IPS-NIHi7 (cell line): ENCODE measurements around the gene STAB1.

ENCODE experiments used
- DNase-seq: peaks from one replicate; pipeline ENCODE4 v3.0.0; 2012; ENCODE audit warnings: mixed read lengths; ENCODE audit errors: extremely low spot score

Gene STAB1

GRCh38 chr3:52483577-52484381, 11.4 kb upstream of the STAB1 start:
- no peak for DNase-seq

DNA sequence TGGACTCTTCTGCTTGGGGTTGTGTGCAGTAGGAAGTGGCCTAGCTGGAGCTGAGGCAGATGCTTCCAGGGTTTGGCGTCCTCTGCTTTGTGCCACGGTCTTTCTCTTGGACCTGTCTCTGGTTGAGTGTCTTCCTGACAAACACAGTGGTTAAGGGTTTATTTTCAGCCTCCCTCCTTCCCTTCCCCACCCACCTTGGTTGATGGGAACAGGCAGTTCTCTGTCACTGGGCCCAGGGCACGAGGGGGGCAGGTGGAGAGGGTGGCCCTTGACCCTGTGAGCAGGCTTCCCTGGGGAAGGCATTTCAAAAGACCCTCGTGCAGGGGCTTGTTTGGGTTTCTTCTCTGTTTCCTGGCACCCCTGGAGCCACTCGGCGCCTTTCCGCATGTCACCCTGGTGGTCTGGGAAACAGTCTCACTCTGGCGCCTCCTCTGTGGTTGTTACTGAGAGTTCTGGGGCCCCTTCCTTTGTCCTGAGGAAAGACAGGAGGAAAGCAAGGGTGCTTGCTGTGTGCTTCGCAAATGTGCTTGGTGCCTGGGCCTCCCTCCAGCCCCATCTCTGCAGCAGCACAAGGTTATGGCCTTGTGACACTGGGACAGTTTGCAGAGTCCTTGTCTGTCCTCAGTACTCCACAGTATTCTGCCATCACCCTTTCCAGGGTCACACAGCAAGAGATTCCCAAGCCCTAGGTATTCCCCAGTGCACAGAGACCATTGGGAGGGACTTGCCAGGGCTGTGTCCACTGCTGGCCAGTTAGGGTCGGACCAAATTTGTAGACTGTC, 10.3 kb upstream of the STAB1 start:
- DNase-seq, result no peak

- DNase-seq, result no peak
These were observed 7.9 kb upstream of the STAB1 start for GRCh38 chr3:52487050-52487787.

GRCh38 chr3:52487788-52488691, 7.1 kb upstream of the STAB1 start:
- DNase-seq, result no peak

GRCh38 chr3:52488746-52489145, 6.4 kb upstream of the STAB1 start:
- no peak for DNase-seq

DNA sequence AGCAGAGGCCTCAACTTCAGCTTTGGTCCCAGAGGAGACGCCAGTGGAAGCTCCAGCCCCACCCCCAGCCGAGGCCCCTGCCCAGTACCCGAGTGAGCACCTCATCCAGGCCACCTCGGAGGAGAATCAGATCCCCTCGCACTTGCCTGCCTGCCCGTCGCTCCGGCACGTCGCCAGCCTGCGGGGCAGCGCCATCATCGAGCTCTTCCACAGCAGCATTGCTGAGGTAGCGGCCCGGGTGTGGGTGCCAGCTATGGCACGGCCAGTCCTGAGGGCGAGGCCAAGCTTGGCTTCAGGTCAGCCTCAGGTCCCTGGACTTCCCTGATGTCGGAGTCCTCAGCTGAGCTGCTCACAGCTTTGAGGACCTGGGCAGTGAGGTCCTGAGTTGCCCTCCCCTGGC, 5.7 kb upstream of the STAB1 start:
- no peak for DNase-seq

DNA sequence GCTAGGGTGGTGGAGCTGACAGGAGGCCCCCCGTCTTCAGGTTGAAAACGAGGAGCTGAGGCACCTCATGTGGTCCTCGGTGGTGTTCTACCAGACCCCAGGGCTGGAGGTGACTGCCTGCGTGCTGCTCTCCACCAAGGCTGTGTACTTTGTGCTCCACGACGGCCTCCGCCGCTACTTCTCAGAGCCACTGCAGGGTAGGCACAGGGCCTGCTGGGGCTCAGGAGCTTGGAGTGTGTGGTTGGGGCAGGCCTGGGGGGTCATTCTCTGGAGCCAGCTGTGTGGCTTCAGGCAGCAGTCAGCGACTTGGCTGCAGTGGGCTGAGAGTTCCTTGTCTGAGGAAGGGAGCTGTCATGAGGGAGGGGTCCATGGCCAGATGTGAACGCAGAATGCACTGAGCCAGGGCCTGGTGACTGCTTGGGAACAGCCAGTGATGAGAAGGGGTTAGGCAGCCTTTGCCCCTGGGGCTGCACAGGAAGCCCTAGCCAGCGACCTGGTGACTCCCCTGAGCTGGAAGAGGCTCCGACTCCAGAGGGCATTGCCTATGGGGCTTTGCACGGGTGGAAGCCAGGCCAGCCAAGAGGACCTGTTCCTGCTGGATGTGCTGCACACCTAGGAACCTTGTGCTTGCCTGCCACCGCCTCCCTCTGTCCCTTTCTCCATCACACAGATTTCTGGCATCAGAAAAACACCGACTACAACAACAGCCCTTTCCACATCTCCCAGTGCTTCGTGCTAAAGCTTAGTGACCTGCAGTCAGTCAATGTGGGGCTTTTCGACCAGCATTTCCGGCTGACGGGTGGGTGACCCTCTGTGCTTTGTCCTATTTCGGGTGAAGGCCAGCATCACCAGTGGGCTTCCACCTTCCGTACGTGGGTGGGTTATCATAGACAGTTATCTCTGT, 4.9 kb upstream of the STAB1 start:
- no peak for DNase-seq

- DNase-seq, result no peak
These were observed 4.1 kb upstream of the STAB1 start for GRCh38 chr3:52490939-52491526.

GRCh38 chr3:52492059-52492458, 3.1 kb upstream of the STAB1 start:
- DNase-seq, result no peak

- DNase-seq, result no peak
These were observed 1.7 kb upstream of the STAB1 start for GRCh38 chr3:52493232-52494017.

- DNase-seq, result no peak
These were observed 693 bp upstream of the STAB1 start for GRCh38 chr3:52494445-52494844.

DNA sequence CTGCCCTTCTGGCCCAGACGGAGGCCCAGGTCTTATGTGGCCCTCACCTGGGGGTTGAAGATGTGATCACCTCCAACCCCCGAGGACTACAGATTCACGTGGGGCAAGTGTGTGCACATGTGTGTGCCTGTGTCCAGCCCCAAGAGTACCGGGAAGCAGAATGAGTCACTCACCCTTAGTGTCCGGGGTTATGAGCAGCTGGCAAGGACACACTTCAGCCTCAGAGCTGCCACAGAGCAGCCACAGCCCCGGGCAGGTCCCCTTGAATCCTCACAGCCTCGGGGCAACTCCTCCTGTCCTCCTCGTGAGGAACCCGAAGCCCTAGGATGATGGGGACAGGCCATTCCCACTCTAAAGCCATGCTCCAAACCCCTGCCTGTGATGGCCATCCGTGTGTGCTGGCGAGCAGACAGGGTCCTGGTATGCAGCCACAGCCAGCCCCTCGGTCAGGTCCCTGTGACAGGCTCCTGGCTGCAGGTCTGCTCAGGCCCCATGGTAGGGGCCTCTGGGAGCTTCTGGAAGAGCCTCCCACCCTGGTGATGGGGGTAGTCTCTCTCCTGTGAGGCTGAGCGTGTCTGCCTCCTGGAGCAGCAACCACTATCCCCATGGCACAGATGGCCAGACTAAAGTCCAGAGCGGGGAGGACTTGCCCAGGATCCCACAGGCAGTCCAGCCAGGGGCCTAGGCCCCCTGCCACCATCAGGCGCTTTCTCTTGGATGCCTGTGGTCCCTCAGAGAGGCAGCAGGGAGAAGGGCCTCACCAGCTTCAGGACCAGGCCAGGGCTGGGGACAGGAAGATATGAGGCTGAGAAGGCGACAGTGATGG, 852 bp downstream of the STAB1 start:
- no peak for DNase-seq

DNA sequence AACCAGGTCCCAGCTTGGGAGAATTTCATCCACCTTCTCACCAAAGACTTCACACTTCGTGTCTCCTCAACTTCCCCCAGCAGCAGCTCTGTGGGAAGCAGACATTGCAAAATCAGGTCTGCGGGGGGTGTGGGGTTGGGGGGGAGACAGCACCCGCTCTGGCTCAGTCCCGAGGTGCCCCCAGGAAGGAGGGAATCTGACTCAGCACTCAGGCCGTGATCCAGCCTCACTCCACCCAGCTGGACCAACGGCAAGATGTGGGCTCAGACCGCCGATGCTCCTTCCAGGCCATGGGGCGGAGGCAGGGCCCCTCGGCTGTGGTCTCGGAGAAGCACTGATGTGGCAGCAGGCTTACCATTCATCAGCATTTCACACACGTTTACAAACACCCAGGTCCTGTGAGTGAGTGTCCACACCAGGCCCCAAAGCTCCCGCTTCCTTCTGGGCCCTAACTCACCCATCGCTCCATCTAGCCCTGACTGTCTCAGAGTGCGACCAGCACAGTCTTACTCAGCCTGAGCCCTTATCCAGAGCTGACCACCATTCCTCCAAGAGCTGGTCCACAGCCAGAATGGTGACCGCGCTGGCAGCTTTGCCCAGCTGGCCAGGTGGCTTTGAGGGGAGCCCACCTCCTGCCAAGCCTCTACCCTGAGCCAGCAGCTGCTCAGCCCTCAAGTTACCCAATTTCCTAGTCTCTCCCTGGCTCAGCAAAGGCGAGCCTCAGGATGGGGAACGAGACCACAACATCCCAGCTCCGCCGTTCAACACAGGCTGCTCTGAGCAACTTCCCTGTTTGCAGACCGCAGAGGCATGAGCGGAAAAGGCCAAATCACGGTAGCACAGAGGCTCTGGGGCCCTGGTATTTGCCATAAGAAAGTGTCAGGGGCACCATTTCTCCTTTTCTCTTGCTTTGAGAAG, 3.3 kb downstream of the STAB1 start:
- DNase-seq, result no peak

DNA sequence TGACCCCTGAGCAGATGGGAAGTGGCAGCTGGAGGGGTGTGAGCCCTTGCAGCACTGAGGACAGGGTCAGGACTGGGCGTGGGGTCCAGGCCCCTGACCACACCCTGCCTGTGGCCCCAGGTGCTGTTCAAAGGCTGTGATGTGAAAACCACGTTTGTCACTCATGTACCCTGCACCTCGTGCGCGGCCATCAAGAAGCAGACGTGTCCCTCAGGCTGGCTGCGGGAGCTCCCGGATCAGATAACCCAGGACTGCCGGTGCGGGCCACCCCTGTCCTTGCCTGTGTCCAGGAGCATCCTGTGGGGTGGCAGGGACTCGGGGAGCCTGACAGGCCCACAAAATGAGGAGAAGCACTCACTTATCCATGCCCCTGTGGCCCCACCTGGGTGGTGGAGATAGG, 5.9 kb downstream of the STAB1 start:
- no peak for DNase-seq

DNA sequence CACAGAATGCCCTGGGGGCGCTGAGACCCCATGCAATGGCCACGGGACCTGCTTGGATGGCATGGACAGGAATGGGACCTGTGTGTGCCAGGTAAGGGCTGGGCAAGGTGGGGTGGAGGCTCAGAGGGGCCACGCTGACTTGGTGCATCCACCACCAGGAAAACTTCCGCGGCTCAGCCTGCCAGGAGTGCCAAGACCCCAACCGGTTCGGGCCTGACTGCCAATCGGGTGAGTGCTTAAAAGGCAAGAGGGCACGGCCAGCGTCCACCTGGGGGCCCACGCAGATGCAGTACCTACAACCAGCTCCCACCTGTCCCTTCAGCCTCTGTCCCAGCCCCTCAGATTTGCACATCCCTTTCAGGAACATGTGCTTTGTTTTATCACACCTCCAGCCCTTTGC, 6.9 kb downstream of the STAB1 start:
- no peak for DNase-seq

- DNase-seq, result no peak
These were observed 7.7 kb downstream of the STAB1 start for GRCh38 chr3:52502808-52503350.
